RPMI7951 (cell line): Measurements from ENCODE around the gene ST3GAL4. TPM values are rescaled to one million over a fixed set of nuclear protein-coding genes. Genes with fewer than 3 reads are reported as not detected.

Experiments
- DNase-seq: peaks from one replicate; pipeline ENCODE4 v3.0.0-alpha.2; 2012; ENCODE audit warnings: low read depth
- total RNA-seq: library from RNA; depleted of rRNA; stranded (reverse); fragments of >200 nt; shearing (Covaris generic); gene quantifications from 2 replicates; pipeline ENCODE4 v1.2.3, GENCODE V29; 2014

ST3GAL4 gene
- total RNA-seq, 1 experiment from 2014 or later: 108 TPM

DNA sequence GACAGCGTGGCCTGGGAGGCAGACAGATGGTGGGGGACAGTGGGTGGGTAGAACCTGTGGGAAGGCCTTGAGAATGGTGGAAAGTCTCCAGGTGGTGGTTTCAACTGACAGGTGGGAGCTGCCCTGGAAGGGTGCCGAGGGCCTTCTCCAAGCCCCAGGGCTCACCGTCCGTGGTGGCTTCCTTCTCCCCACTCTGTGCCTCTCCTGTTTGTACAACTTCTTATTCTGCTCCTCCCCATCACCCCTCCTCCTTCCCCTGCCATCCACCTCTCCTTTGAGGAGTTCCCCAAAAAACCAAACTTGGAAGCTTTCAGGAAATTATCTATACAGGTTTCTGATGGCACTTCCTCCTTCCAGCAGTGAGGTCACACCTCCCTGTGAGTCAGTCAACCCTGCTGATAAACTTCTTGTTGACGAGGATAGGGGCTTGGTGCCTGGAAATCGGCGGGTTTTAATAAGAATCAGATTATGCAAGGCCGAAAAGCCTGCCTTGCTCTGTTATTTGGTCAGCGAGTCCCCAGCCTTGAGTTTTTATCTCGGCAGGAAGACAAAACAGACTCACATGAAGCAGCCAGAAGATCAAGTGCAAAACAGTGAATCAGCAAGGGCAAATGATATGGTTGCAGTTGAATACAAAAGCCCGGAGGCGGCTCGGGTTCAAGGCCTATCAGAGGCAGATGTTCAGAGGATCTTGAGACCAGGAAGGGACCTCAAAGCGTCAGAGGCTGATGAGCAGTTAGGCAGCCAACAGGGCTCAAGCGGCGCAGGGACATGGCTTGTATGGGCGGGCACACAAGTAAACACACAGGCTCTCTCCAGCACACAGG is 9.5 kb upstream of the ST3GAL4 start:
- DNase-seq: peak; percentile 53

DNA sequence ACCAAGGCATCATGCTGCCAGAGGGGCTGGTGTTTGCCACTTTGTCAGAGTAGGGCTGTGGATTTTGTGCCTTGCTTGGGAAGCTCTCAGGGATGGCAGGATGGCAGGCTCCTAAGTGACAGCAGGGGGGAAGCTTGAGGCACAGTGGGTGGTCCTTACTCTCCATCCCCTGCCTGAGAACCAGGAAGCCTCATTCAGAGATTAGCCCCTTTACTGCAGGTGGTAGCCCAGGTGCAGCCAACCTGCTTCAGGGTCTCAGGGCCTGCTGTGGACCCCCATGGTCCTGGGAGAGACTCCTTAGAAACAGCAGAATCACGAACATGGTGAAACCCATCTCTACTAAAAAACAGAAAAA is 8.9 kb upstream of the ST3GAL4 start:
- no peak for DNase-seq

DNA sequence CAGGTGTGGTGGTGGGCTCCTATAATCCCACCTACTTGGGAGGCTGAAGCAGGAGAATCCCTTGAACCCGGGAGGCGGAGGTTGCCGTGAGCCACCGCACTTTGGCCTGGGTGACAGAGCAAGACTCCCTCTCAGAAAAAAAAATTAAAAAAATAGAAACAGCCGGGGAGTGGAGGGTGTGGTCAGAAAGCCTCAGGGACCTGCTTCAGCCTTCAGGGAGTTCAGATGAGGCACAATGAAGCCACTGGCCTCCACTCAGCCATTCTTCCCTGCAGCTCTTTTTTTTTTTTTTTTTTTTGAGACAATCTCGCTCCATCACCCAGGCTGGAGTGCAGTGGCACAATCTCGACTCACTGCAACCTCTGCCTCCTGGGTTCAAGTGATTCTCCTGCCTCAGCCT is 8.5 kb upstream of the ST3GAL4 start:
- DNase-seq: peak; percentile 50

DNA sequence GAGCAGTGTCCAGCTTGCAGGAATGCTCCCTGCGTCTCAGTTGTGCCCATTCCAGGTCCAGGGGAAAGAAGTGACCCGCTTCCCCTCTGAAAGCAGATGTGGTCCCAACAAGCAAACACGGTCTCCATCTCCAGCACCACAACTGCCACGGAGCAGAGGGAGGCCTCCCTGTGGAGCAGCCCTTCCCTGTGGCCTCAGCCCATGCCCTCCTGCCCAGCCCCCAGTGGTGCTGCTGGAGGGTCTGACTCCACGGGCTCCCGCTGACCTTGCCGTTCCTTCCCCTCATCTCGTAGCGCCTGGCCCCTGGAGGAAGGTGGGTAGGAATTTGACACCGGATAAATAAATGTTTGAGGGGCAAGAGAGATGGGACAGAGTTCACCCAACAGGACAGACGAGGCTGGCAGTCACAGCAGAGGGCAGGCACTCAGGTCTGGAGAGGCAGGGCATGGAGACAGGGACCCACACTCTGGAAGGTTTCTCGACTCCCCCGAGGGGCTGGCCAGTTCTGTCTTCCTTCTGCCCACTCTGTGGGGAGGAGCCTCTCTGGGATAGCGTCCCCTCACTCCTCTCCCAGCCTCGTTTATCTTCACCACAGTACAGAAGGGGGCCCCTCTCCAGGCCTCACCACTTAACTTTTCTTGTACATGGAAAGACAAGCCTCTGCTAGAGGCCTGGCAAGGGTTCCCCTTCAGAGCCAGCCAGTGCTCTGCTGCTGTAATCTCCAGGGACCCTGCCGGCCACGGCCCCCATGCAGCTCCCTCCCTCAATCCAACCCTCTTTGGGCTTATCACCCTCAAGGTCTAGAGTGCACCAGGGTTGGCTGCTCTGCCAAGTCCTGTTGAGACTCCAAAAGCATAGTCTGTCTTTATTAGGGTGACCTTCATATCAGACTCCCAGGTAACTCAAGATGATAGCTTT is 7.5 kb upstream of the ST3GAL4 start:
- no peak for DNase-seq

DNA sequence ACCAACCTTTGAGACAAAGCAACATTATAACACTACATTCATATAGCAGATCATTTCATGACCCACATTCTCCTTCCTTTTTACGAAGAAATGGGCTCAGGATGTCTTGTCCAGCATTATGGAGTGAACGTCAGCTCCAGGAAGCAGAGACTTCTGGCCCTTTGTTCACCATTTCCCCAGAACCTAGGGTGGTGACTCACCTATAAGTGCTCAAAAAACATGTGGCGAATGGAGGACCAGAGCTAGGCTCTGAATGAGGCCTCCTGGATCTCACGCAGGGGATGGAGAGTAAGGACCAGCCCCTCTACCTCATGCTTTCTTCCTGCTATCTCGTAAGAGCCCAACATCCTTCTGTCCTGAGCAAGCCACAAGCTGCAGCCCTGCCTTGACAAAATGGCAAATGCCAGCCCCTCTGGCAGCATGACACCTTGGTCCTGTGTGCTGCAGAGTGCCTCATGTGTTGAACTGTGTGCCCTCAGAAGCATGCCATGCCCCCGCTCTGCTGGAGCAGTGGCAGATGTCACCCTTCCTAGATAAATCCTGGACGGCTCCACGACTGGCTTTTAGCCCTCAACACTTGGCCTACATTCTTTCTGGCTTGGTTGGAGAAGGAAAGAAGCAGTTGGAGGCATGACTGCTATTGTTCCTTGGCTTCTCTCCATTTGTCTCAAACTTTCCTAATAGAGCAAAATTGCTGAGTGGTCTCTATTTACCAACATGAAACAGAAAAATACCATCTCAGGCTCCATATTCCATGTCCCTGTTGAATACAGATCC is 6.5 kb upstream of the ST3GAL4 start:
- peak; percentile 50 for DNase-seq

DNA sequence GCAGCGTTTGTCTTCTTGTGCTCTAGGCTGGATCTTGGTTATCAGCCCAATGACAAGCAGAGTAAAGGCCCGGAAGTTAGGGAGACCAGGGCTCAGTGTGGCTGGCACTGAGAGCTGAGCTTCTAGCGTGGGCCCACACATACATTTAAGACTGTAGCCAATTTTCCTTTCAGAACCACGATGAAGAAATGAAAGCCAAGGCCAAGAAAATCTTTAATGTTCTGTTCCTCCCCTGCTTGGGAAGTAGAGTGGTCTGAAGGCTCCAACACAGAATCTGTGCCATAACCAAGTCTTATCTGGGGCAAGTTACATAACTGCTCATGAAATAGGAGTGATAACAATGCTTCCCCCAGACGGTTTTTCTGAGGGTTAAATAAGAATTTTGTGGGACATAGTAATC is 4.7 kb upstream of the ST3GAL4 start:
- no peak for DNase-seq

DNA sequence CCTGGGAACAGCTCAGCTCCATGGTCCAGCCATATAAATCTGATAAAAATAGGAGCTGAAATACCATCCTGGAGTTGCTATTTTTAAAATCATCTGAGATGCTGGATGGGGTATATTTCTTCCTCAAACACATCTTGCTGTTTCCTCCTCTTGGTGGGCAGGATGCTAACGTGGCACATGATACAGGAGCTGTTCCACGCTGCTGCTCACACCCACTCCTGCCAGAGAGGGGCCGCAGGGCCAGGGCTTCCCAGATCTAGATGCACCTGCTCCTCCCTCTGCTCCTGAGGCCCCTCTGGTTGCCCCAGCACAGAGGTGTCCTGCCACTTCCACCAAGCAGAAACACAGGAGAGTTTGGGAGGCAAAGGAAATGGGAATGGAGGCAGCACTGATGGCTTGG is 3.3 kb upstream of the ST3GAL4 start:
- DNase-seq: no peak

DNA sequence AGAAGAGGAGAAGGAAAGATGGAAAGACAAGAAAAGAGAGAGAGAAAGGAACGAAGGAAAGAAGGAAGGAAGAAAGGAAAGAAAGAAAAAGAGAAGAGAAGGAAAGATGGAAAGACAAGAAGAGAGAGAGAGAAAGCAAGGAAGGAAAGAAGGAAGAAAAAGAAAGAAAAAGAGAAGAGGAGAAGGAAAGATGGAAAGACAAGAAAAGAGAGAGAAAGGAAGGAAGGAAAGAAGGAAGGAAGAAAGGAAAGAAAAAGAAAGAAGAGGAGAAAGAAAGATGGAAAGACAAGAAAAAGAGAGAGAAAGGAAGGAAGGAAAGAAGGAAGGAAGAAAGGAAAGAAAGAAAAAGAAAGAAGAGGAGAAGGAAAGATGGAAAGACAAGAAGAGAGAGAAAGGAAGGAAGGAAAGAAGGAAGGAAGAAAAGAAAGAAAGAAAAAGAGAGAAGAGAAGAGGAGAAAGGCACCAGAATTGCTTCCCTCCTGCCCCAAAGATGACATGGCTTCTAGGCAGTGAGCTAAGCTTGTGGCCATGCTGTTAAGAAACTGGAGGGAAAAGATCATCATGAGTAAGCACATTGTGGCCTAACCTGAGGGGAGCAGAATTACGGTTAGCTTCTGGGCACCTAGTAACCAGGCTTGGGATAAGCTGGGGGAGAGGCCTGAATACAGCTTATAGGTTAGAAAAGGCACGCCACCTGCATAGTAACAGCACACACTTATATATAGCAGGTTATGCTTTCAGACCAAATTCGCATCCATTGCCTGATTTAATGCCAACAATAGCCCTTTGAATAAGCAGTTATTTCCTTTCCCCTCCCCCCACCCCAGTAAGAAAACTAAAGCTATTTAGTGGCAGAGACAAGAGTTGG is 2.3 kb upstream of the ST3GAL4 start:
- peak; percentile 87 for DNase-seq

DNA sequence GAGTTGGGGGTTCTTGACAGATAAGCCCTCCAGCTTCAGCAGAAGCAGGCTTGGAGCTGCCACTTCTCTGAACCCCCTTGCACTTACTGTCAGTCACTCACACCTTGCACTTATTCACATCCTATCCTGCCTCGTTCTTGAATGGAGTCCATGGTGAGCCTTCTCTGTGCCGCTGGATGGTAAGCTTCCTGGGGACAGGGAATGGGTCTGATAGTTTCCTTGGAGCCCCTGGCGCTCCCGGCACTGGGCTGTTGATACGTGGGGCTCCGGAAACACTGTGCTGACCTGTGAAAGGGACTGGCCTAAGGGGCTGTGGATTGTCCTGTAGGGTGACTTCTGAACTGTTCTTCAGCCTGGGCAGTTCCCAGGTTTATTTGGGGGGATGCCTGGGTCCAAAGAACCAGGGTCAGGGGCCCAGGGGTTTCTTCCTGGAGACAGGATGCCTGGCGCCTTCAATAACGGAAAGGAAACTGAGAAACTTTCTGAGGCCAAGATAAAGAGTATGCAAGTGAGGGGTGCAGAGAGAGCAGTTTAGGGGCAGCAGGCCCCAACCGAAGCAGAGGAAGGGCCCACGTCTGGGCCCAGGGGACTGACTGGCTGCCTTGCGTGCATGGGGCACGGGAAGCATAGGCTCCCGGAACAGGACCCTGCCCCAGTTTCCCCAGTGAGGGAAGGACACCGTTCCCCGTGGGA is 709 bp upstream of the ST3GAL4 start:
- DNase-seq: peak; percentile 31

DNA sequence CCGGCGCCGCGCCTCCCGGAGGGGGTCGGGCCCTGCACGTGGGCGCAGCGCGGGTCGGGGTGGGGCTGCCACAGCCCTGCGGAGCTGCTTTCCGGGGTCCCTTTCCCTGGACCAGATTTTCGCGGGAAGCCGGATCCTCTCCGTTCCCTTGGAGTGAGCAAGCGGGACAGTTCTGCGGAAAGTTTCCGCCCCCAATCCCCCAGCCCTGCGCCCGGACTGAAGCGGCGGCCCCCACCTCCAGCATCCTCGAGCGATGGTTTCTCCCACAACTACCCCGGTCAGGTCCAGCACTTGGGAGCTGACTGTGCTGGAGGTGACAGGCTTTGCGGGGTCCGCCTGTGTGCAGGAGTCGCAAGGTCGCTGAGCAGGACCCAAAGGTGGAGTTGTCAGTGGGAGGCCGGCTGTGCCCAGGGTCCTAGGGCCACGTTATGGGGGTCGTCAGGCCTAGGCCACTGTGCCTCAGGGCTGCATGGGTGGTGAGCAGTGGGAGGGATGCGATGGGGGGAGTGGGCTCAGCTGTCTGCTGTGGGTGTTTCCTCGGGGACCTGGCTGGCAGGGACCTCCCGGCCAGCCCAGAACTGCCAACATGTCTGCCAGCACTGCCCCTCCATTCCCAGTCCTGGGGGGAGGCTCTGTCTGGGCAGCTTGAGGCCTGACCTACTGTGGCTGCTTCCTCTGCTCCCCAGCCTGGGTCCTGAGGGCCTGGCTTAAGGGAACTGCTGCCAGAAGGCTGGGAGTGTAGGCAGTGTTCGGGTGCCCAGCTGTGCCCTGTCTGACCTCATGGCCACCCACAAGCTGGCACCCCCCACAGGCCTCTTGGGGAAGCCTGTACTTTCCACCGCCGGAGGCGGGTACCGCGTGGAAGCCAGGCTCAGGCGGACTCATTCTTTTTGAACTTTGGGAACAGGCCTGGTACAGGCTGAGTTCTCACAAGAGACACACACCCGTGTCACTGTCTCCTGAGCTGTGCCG is 726 bp downstream of the ST3GAL4 start:
- DNase-seq: peak; percentile 92

DNA sequence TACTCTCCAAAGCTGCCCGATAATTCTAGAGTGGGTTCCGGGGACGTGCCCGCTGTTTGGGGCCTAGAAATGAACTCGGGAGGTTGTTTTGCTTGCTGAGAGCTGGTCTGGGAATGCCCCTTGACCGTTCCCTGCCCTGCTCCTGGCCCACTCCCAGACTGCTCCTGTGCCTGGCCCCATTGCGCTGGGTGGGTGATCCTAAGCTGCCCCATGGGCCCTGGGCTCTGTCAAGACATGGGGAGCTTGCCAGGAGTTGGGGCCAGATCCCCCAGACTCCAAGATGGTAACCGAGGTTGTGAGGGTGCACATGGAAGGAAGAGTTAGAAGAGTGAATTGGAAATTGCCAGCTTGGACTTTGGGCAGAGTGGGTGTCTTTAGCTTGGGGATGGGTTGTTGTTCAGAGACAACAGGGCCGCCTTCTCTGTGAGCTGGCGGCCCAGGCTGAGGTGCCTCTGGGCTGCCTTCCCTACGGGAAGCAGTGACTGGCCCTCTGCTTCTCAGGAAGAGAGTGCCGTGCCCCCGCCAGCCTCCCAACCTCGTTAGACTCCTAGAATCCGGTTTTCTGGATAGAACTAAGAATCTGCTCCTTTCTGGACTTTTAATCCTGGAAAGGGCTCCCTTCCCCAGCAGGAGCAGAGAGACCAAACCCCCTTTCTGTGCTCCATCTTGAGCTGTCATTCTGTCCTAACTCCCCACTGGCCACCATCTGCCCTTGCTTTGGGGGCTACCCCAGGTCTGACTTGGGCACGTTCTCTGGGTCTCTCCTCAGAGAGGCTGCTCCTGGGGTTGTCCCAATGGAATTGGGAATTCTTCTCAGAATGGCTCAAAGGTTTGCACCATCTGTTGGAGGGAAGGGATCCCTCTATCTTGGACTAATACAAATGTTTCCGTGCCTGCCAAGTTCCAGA is 1.8 kb downstream of the ST3GAL4 start:
- peak; percentile 35 for DNase-seq

DNA sequence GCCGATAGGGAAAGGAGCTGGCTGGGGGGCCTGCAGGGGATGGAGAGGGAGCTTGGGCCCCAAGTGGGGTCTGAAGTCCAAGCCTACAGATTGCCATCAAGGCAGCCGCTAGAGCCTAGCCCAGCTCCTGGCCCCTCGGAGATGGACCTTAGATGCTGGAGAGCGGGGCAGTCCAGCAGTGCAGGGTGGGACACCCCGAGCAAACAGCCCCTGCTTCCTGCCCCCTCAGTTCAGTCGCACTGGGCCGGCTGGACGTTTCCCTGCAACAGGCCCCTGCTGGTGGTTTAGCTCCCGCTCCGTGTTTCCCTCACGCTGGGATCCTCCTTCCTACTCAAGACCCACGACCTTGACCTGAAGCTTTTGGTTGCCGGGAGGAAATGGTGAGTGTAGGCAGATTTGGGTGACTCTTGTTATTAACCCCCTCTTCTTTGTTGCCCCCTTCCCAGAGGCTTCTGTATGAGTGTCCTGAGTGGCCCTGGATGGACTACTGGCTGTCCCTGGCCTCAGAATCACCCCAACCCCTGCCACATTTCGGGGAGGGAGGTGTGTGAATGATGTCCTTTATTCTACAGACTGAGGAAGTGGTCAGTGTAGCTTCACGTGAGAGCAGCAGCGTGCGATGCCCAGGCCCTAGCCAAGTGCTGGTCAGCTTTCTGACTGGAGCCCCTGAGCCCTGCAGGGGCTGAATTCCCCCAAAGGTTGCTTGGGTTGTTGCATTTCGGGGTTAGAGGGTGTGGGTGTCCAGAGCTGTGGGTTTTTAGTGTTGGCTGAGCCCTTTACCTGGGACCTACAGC is 2.7 kb downstream of the ST3GAL4 start:
- DNase-seq: peak; percentile 60

DNA sequence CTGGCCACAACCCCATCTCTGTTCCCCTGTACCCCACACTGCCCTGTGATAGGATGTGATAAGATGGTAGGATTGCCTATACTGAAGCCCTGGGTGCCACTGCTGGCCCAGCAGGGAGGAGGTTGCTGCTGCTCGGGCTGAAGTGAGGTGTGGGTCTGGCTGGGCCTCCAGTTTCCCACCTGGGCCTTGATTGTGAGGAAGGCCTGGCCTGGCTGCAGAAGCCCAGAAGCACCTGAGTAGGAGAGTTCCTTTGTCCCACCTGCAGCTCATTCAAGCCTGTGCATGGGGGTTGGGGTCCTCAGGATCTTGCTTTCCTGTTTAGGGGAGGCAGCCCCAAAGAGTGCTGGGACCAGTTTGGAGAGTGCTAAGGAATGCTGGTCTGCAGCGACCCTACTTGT is 3.3 kb downstream of the ST3GAL4 start:
- DNase-seq: no peak

DNA sequence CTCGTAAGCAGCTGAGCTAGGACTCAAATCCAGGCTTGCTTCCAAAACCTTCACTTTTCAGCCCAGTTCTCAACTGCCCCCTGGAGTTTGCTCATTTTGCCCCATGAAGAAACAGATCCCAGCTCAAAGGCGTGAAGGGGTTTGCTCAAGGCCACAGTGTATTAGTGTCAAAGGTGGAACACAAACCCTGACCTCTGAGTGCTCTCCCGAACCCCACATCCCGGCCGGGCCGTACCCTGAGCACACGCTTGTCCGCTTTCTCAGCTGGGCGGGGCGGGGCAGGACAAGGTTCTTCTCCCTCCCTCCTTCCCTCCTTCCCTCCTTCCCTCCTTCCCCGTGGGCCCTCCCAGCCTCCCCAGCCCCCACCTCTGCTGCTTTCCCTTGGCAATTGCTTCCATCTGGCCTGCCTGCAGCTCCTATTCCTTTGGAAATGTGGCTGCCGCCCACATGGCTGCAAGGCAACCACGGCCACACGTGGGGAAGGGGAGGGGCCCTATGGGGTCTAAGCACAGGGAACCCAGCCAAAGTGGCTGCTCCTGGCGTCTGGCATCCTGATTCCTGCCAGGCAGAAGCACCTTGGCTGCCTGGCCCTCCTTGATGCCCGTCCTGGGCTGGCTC is 4.1 kb downstream of the ST3GAL4 start:
- DNase-seq: peak; percentile 95

DNA sequence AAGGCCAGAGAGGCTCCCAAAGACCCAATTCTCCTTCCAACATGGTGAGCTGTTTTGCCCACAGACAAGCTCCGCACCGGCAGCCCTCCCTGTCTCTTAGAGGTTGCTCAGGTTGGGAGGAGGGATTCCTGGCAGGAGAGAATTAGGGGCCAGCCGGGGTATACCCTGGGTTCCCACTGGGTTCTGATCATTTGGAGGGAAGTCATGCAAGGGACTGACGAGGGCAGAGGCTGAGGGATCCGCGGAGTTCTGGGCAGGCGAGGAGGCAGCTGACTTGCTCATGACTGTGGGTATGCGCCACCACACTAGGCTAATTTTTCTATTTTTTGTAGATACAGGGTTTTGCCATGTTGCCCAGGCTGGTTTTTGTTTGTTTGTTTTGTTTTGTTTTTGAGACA is 4.6 kb downstream of the ST3GAL4 start:
- DNase-seq: no peak

DNA sequence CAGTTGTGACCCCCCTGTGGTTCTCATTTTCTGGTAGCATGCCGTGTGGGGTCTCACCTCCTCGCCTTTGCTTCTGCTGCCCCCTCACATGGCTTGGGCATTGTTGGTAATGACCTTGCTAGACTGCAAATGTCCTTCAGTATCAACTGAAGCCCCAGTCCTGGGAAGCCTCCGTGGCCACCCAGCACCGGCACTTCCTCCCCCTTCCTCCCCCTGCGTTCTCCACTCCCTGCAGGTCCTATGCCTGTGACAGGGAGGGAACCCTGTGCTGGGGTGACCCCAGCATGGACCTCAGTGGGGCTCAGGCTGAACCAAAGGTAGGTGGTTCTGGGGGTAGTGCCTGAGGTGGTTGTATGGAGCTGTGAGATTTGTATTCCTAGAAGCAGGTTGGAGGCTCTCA is 5.9 kb downstream of the ST3GAL4 start:
- no peak for DNase-seq
